Ectodermal cell (in vitro differentiated cells): Measurements from ENCODE around the gene SCGB1C2.

Source experiments
- H3K27ac ChIP-seq: 2 replicates; pipeline ENCODE4 v1.7.0; 2013; ENCODE audit warnings: mild to moderate bottlenecking, low read depth, low read length; ENCODE audit not compliant: insufficient read depth, poor library complexity, severe bottlenecking
- H3K27me3 ChIP-seq: 2 replicates; pipeline ENCODE4 v1.7.0; 2013; ENCODE audit warnings: mild to moderate bottlenecking, low read length; ENCODE audit not compliant: insufficient read depth, control insufficient read depth, poor library complexity, severe bottlenecking
- H3K36me3 ChIP-seq: one replicate; pipeline ENCODE4 v1.7.0; 2013; ENCODE audit warnings: low read length; ENCODE audit not compliant: control insufficient read depth, insufficient read depth
- H3K4me1 ChIP-seq: one replicate; pipeline ENCODE4 v1.7.0; 2013; ENCODE audit warnings: low read length; ENCODE audit not compliant: control insufficient read depth, insufficient read depth
- H3K4me3 ChIP-seq: 2 replicates; pipeline ENCODE4 v1.7.0; 2013; ENCODE audit warnings: low read depth, low read length, control low read depth; ENCODE audit not compliant: insufficient read depth
- H3K9me3 ChIP-seq: 2 replicates; pipeline ENCODE4 v1.7.0; 2013; ENCODE audit warnings: mild to moderate bottlenecking, low read length, moderate library complexity; ENCODE audit not compliant: control insufficient read depth
- WGBS, 2 experiments: methylation state at CpG; one replicate each; pipeline ENCODE4 v1.1.7; 2013; ENCODE audit warnings: missing lambda C conversion rate in 2 of 2; 5-methylcytosine and 5-hydroxymethylcytosine counted together

The SCGB1C2 gene

DNA sequence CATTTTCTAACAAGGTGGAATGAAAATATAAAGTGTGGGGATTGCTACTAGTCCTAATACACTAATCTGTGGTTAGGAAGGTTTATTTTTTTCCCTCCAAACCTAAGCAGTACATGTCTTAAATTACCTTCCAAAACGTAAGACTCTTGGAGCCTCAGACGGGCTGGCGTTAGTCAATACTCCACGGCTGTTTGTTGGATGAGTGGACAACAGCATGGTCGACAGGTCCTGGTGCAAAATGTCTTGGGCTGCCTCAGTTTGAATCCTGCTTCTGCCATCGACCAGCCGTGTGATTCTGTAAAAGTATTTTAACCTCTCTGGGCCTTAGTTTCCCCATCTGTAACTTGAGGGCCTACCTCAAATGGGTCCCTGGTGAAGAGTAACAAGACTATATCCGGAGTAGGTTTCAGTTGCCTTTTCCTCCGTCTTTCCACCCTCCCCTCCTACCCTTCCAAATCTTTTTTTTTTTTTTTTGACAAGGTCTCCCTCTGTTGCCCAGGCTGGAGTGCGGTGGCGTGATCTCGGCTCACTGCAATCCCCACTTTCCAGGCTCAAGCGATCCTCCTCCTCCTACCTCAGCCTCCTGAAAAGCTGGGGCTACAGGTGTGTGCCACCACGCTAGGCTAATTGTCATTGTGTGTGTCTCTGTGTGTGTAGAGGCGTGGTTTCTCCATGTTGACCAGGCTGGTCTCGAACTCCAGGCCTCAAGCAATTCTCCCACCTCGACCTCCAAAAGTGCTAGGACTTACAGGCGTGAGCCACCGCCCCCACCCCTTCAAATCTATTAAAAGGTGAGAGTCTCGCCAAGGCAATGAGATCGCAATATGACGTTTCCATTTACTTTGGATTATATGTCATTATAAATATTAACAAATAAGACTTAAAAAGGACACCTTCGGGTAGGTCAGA, 5.8 kb downstream of the SCGB1C2 start:
- Histone ChIP-seq H3K27ac (no peak overlapping the region), H3K4me3 (no peak overlapping the region), H3K36me3 (no peaks in the 10 kb centered on the region), H3K27me3 (peaks cover 16% of the 10 kb centered on the region), H3K4me1 (peaks cover 6% of the 10 kb centered on the region), H3K9me3 (no peaks in the 10 kb centered on the region)
- WGBS, 2 experiments, result 80 to 84% methylated on average over 20 to 23 of the region's 23 CpGs

DNA sequence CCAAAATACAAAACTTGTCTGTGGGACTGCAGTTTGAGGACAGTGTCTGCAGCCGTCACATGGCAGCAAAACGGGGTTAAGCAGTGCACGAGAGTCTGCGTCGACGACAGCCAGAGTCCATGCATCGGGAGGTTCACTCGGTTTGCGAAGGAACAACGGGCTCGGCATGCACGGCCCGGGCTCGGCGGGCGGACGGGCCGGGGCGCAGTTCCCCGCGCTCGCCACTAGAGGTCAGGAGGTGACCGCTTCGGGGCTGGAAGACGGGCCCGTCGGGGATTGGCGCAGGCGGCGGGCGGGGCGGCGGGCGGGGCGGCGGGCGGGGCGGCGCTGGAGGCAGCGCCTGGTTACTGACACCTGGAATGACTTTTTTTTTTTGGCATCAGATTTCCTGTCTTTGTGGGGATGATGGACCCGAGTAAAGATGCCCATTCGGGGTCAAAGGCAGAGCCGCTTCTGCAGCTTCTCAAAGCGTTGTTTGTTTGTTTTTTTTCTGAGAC, 6.5 kb downstream of the SCGB1C2 start:
- H3K4me1 ChIP-seq, result peaks cover 6% of the 10 kb centered on the region
- no peaks in the 10 kb centered on the region for H3K9me3 ChIP-seq
- WGBS, 2 experiments, result 5 to 6% methylated on average over 44 of the region's 44 CpGs
- no peaks in the 10 kb centered on the region for H3K36me3 ChIP-seq
- H3K27ac ChIP-seq, result no peak overlapping the region
- peaks cover 16% of the 10 kb centered on the region for H3K27me3 ChIP-seq
- no peak overlapping the region for H3K4me3 ChIP-seq

DNA sequence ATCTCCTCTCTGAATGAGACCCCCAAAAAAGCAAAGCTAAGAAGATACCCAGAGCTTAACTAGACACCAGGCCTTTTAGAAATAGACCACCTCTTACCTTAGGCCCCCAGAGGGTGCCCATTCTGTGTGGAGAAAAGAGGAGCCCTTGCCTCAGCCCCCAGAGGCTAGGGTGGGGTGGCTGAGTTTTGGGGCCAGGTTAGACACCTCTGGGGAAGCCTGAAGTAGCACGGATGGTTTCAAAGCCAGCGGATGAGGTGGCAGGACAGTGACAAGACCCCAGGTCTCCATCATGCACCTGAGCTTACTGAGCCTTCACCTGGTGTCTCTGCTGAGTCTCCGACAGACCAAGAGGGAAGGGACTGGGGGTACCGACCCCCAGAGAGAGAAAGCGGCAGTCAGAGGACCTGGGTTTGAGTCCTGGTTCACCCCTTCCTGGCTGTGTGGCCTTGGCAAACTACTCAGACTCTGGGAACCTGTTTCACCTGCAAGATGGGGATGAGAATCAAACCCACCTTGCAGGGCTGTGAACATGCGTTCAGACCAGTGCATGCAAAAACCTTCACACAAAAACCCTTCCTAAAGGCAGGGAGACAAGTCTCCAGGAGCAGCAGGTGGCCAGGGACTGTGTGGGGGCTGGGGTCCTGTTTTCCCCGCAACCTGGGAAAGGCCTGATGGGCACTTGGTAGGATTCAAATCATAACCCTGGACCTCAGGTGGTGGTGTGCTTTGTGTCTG, 7.7 kb downstream of the SCGB1C2 start:
- Histone ChIP-seq H3K4me3 (no peak overlapping the region), H3K27ac (no peak overlapping the region), H3K4me1 (peaks cover 6% of the 10 kb centered on the region), H3K9me3 (no peaks in the 10 kb centered on the region), H3K27me3 (peaks cover 16% of the 10 kb centered on the region), H3K36me3 (no peaks in the 10 kb centered on the region)
- 77 to 80% methylated on average over 7 of the region's 7 CpGs for WGBS, 2 experiments

DNA sequence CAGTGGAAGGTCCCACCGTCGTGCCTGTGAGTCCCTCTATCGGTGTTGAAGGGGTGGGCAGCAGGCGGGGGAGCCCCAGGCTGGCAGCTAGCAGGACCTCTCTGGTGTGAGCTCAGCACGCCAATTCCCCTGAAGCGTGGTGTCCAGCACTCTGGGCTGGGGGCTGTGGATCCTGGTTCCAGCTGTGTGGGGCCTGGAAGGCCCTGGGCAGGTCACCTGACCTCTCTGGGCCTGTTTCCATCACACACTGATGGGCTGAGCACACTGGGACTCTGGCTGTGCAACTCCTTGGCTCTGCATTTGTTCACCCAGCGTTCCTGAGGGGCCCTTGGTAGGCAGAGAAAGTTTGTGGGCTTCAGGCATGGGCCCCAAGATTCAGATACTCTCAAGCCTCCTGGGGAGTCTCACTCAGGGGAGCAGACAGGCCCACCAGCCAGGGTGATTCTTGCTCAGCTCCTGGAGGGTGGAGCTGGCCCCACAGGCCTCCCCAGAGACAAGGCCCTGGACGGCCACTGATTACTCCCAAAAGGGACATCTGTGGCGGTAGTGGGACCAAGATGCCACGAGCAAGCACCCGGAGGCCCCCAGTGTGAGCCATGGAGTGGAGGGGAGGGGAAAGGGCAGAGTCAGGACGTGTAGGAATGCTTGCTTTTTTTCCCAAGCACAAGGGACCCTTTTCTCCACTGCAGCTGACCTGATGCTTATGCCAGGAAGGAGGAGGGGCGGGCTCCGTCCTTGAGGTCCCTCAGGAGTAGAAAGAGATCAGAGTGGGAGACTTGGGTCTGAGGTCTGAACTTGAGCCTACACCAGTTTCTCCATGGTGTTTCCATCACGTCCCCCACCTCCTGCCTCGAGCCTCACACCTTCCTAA, 8.5 kb downstream of the SCGB1C2 start:
- H3K36me3 ChIP-seq, result no peaks in the 10 kb centered on the region
- no peak overlapping the region for H3K27ac ChIP-seq
- peaks cover 16% of the 10 kb centered on the region for H3K27me3 ChIP-seq
- H3K4me3 ChIP-seq, result no peak overlapping the region
- WGBS, 2 experiments, result 87 to 89% methylated on average over 16 of the region's 16 CpGs
- no peaks in the 10 kb centered on the region for H3K9me3 ChIP-seq
- H3K4me1 ChIP-seq, result peaks cover 6% of the 10 kb centered on the region

DNA sequence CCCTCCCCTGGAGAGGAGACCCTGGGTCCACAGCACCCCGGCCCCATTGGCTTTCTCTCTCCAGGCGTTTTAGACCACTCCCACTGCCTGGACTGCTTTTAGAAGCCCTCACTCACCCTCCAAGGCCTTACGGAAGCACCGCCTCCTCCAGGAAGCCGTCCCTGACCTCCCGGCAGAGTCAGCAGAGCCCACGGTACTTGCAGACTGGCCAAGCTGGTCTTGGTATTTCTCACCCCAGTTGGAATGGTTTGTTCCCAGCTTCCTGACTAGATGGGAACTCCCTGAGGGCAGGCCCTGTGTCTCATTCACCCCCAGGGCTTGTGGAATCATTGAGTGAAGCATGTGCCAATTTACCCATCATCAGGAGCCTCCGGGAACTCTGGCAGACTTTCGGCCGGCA, 9.2 kb downstream of the SCGB1C2 start:
- no peak overlapping the region for H3K4me3 ChIP-seq
- H3K27ac ChIP-seq, result no peak overlapping the region
- no peaks in the 10 kb centered on the region for H3K36me3 ChIP-seq
- no peaks in the 10 kb centered on the region for H3K9me3 ChIP-seq
- WGBS, 2 experiments, result 83 to 87% methylated on average over 10 of the region's 10 CpGs
- H3K4me1 ChIP-seq, result peaks cover 6% of the 10 kb centered on the region
- H3K27me3 ChIP-seq, result peaks cover 16% of the 10 kb centered on the region

DNA sequence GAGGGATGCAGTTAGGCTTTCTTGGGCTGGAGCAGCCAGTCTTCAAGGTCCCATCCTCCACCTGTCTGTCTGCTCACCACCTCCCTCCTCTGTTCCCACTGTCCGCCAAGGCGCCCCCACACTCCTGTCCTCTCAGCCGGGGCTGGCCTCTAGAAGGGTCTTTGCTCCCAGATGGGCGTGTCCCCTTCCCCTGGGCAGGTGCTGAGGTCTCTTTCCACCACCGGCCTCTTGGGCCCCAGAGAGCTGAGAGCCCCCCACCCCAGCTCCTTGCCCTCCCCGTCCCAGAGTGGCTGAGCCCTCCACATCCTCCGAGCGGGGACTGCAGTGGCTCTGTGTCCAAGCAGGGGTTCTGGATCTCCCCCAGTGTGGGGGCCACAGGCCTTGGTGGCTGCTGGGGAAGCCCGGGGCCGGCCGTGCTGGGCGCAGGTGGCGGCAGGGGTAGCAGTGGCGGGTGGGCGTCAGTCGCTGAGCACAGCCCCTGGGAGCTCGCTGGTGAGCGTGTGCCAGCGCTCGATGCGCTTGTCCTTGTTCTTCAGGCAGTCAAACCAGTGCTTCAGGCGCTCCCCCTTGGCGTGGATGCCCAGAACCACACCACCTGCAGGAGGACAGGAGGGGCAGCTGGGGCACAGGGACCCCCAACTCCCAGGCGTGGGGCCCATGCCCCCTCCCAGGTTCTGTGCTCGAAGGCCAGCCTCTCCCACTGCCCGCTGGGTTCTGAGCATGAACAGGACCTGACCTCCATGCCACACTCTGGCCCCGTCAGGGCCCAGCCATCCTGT, 9.8 kb downstream of the SCGB1C2 start:
- Histone ChIP-seq H3K4me3 (no peak overlapping the region), H3K9me3 (no peaks in the 10 kb centered on the region), H3K27ac (no peak overlapping the region), H3K27me3 (peaks cover 16% of the 10 kb centered on the region), H3K4me1 (peaks cover 6% of the 10 kb centered on the region), H3K36me3 (no peaks in the 10 kb centered on the region)
- WGBS, 2 experiments, result 88 to 90% methylated on average over 27 of the region's 27 CpGs

DNA sequence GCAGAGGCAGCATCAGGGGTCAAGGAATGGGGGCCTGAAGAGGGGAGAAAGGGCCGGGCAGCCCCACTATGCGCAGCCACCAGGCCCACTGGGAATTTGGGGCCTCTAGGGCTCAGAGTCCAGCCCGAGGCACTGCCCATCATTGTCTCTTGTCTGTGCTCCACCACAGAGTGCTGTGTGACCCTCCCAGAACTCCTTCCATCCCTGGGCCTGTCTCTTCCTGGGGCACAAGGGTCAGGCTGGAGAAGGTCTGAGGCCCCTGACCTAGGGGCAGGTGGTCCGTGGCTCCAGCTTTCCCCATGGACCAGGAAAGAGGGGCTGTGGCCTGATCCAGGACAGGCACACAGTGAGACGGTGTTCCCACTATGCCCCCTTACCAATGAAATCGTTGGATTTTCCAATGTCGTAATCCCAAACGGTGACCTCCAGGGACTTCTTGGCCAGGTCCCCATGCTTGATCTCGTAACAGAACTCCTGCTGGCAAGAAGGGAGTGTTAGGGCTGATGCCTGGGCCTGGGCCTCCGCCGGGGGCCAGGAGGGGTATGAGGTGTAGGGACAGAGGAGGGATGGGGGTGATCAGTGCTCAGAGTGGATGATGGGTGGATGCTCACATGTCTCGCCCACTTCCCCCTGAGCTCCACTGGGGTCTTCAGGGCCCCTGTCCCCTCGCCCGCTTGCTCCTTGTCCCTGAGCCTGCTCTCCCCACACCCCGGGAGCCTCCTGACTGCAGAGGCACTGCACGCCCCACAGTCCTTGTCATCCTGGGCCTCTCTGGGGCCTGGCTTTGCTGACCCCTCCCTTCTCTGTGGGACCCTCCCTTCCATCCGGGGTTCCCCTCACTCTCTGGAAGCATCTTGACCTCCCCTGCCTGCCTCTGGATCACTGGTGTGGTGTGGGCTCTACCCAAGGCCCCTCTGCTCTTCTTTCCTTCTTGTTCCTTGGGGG, 10.7 kb downstream of the SCGB1C2 start:
- WGBS, 2 experiments, result 92% methylated on average over 17 of the region's 17 CpGs
- peaks cover 6% of the 10 kb centered on the region for H3K4me1 ChIP-seq
- peaks cover 7% of the 10 kb centered on the region for H3K27me3 ChIP-seq
- no peaks in the 10 kb centered on the region for H3K9me3 ChIP-seq
- no peak overlapping the region for H3K27ac ChIP-seq
- H3K36me3 ChIP-seq, result no peaks in the 10 kb centered on the region
- no peak overlapping the region for H3K4me3 ChIP-seq

DNA sequence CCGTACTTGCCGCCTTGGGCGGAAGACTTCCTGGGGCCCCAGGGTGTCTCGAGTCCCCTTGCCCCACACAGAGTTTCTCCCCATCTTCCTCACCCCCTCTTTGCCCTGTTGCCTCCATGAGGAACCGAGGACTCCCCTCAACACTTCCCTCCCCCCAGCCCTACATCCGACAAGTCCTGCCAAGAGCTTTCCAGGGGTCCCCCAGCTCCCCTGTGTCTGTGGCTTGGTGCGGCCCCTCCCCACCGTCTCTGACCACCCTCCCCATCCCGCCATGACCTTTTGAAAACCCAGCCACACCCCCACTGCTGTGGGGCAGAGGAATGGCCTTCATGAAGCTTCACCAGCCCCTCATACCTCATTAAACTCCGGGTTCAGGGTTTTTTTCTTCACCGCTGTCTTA, 11.4 kb downstream of the SCGB1C2 start:
- Histone ChIP-seq H3K36me3 (no peaks in the 10 kb centered on the region), H3K27ac (no peak overlapping the region), H3K4me1 (peaks cover 6% of the 10 kb centered on the region), H3K27me3 (peaks cover under 1% of the 10 kb centered on the region), H3K9me3 (no peaks in the 10 kb centered on the region), H3K4me3 (no peak overlapping the region)
- WGBS, 2 experiments, result 81 to 85% methylated on average over 10 of the region's 11 CpGs
